HL-60 (cell line): ENCODE data around the gene RHBDL3.

Experiments
- GABPA ChIP-seq: IDR thresholded peaks from 2 replicates; pipeline ENCODE4 v1.6.1; 2012; ENCODE audit warnings: low read depth
- POLR2AphosphoS5 ChIP-seq: IDR thresholded peaks from 2 replicates; pipeline ENCODE4 v1.6.1; 2012; ENCODE audit warnings: low read depth

DNA sequence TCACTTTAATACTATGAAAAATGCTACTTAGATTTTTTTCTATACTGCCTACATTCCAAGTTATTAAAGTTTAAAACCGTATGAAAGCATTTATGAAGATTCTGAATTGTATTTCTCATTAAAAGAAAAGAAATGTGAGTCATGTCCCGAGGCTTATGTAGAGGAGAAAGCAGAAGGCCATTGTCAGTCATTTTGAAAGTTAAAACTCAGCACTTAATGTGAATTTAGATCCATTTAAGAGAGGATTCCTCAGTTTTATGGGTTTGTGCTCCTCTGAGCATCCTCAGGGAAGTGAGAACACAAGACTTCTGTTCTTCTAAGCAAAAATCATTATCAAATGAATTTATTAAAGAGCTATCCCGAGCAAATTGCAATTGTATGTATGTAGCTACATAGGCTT, 64.5 kb downstream of the RHBDL3 start:
- TF ChIP-seq POLR2AphosphoS5 (no peak), GABPA (no peak)
